PC-3 (cell line): Measurements from ENCODE around the gene KLF4. TPM values are rescaled to one million over a fixed set of nuclear protein-coding genes. Genes with fewer than 3 reads are reported as not detected.

ENCODE experiments used
- ATAC-seq: fragments of 200-7000 bp; cut with Tn5 transposase; 2 replicates; pipeline ENCODE4 v1.9.1; 2020; ENCODE audit warnings: mild to moderate bottlenecking, moderate library complexity
- BruUV-seq: library from RNA; stranded (reverse); fragments of 400-500 nt; replicated peaks from 2 replicates; lab custom pipeline; 2021; lab: Mats Ljungman, UMichigan
- CTCF ChIA-PET: fragments of 300-600 bp; sonication (Branson Sonifier 250); formaldehyde crosslinking; loops from one replicate; lab custom pipeline; 2022; ENCODE audit warnings: antibody characterized with exemption; lab: Charles Lee
- POLR2A ChIA-PET: fragments of 300-600 bp; sonication (Branson Sonifier 250); formaldehyde crosslinking; loops from one replicate; lab custom pipeline; 2022; ENCODE audit warnings: antibody characterized with exemption; ENCODE audit not compliant: unreplicated experiment; lab: Charles Lee
- DNase-seq: peaks from one replicate; pipeline ENCODE4 v3.0.0-alpha.2; 2015
- H2AFZ ChIP-seq: fragments of 300-600 bp; sonication (generic); 2 replicates; pipeline ENCODE4 v1.6.0; 2016; ENCODE audit warnings: antibody characterized with exemption, low read length
- H3F3A ChIP-seq: fragments of 300-600 bp; sonication (generic); one replicate; pipeline ENCODE4 v1.6.0; 2017; ENCODE audit warnings: antibody characterized with exemption, low read length, control low read depth, mild to moderate bottlenecking; ENCODE audit not compliant: unreplicated experiment
- H3K27ac ChIP-seq: fragments of 300-600 bp; sonication (generic); 2 replicates; pipeline ENCODE4 v1.5.1; 2016; ENCODE audit warnings: mild to moderate bottlenecking, low read length
- H3K27me3 ChIP-seq: fragments of 300-600 bp; sonication (generic); 2 replicates; pipeline ENCODE4 v1.6.1; 2016; ENCODE audit warnings: low read length, mixed read lengths
- H3K36me3 ChIP-seq: fragments of 300-600 bp; sonication (generic); 2 replicates; pipeline ENCODE4 v1.6.1; 2016; ENCODE audit warnings: low read depth, mixed run types, low read length, mixed read lengths
- H3K4me1 ChIP-seq: fragments of 300-600 bp; sonication (generic); 2 replicates; pipeline ENCODE4 v1.5.1; 2016; ENCODE audit warnings: low read length; ENCODE audit not compliant: insufficient read depth
- H3K4me2 ChIP-seq: fragments of 300-600 bp; sonication (generic); 2 replicates; pipeline ENCODE4 v1.6.0; 2016; ENCODE audit warnings: low read length
- H3K4me3 ChIP-seq: fragments of 300-600 bp; sonication (generic); 2 replicates; pipeline ENCODE4 v1.5.1; 2016; ENCODE audit warnings: mild to moderate bottlenecking, low read length, mixed read lengths
- H3K79me2 ChIP-seq: fragments of 300-600 bp; sonication (generic); 2 replicates; pipeline ENCODE4 v1.6.1; 2017; ENCODE audit warnings: low read length, mixed read lengths
- H3K9ac ChIP-seq: fragments of 300-600 bp; sonication (generic); 2 replicates; pipeline ENCODE4 v1.6.0; 2016; ENCODE audit warnings: mild to moderate bottlenecking, low read length
- H3K9me2 ChIP-seq: fragments of 300-600 bp; sonication (generic); replicated peaks from 2 replicates; pipeline ENCODE4 v1.6.1; 2016; ENCODE audit warnings: mixed run types, low read length, mixed read lengths
- H3K9me3 ChIP-seq: fragments of 300-600 bp; sonication (generic); 2 replicates; pipeline ENCODE4 v1.6.1; 2016; ENCODE audit warnings: low read length, mixed read lengths
- H4K20me1 ChIP-seq: fragments of 300-600 bp; sonication (generic); 2 replicates; pipeline ENCODE4 v1.6.1; 2016; ENCODE audit warnings: low read length, mixed read lengths
- EZH2 ChIP-seq: fragments of 300-600 bp; sonication (generic); IDR thresholded peaks from one replicate; pipeline ENCODE4 v1.6.1; 2017; ENCODE audit warnings: antibody characterized with exemption, mild to moderate bottlenecking, low read length; ENCODE audit not compliant: unreplicated experiment
- EZH2phosphoT487 ChIP-seq: fragments of 300-600 bp; sonication (generic); IDR thresholded peaks from 2 replicates; pipeline ENCODE4 v1.6.1; 2018; ENCODE audit warnings: mild to moderate bottlenecking, antibody characterized with exemption, low read length, borderline replicate concordance
- intact Hi-C: fragments of 100-400 bp; cut with micrococcal nuclease; formaldehyde crosslinking; loops from 2 replicates; pipeline ENCODE4 v1.9.0; 2023
- total RNA-seq: library from RNA; depleted of rRNA; stranded (reverse); fragments of >200 nt; gene quantifications from 2 replicates; pipeline ENCODE4 v1.2.3, GENCODE V29; 2014
- TF ChIP-seq, protein P1 (sequence below): fragments of 300-600 bp; sonication (generic); conservative IDR thresholded peaks from 2 replicates; pipeline ENCODE4 v1.5.1; 2017; ENCODE audit warnings: antibody characterized with exemption, low read depth, mild to moderate bottlenecking, low read length

Gene KLF4
- total RNA-seq, 1 experiment from 2014 or later: 55.1 TPM

DNA sequence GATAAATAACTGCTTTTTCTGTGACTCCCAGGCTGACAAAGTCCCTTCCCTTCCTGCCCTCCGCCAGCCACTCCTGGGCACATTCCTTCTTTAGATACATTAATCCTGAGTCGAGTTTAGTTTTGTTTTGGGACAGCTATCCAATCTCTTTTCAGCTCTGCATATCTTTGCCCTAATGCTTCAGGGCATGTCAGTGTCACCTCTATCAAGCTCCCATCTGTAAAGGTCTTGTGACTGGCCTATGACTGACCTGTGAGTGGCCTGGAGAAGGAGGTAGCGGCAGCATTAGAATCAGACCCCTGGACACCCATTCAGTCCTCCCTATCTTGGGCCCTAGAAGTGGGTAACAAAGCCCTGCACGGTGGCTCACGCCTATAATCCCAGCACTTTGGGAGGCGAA lies 34.0 kb upstream of the KLF4 start:
- POLR2A ChIA-PET: no interaction called here
- Histone ChIP-seq H3K36me3 (no peaks in the 10 kb centered on the region), H2AFZ (no peak overlapping the region), H3K4me3 (no peak overlapping the region), H3K79me2 (no peaks in the 10 kb centered on the region), H3K9me3 (no peaks in the 10 kb centered on the region), H3K9ac (no peak overlapping the region), H3K9me2 (no peaks in the 10 kb centered on the region), H3K27me3 (no peaks in the 10 kb centered on the region), H3K4me2 (no peak overlapping the region), H4K20me1 (no peaks in the 10 kb centered on the region), H3F3A (no peaks in the 10 kb centered on the region), H3K4me1 (no peaks in the 10 kb centered on the region), H3K27ac (no peak overlapping the region)
- CTCF ChIA-PET: no interaction called here
- intact Hi-C loops: no loop called here
- TF ChIP-seq EZH2phosphoT487: no peak
- TF ChIP-seq, protein P1, sequence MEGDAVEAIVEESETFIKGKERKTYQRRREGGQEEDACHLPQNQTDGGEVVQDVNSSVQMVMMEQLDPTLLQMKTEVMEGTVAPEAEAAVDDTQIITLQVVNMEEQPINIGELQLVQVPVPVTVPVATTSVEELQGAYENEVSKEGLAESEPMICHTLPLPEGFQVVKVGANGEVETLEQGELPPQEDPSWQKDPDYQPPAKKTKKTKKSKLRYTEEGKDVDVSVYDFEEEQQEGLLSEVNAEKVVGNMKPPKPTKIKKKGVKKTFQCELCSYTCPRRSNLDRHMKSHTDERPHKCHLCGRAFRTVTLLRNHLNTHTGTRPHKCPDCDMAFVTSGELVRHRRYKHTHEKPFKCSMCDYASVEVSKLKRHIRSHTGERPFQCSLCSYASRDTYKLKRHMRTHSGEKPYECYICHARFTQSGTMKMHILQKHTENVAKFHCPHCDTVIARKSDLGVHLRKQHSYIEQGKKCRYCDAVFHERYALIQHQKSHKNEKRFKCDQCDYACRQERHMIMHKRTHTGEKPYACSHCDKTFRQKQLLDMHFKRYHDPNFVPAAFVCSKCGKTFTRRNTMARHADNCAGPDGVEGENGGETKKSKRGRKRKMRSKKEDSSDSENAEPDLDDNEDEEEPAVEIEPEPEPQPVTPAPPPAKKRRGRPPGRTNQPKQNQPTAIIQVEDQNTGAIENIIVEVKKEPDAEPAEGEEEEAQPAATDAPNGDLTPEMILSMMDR: no peak
- TF ChIP-seq EZH2: no peak
- ATAC-seq: no peak
- BruUV-seq: no TSS peak
- DNase-seq: no peak

- H3F3A ChIP-seq: no peaks in the 10 kb centered on the region
- H2AFZ ChIP-seq: no peak overlapping the region
- DNase-seq (no peak), ATAC-seq (no peak)
- no peaks in the 10 kb centered on the region for H3K27me3 ChIP-seq
- H3K4me3 ChIP-seq: no peak overlapping the region
- POLR2A ChIA-PET: no interaction called here
- no TSS peak for BruUV-seq
- no peaks in the 10 kb centered on the region for H4K20me1 ChIP-seq
- H3K9ac ChIP-seq: no peak overlapping the region
- CTCF ChIA-PET: no interaction called here
- no peaks in the 10 kb centered on the region for H3K9me2 ChIP-seq
- H3K4me1 ChIP-seq: peaks cover 7% of the 10 kb centered on the region; the same call in 1 of the 2 replicates
- no peaks in the 10 kb centered on the region for H3K79me2 ChIP-seq
- H3K27ac ChIP-seq: no peak overlapping the region
- TF ChIP-seq EZH2phosphoT487: no peak
- TF ChIP-seq, protein P1: no peak
- no peak for TF ChIP-seq EZH2
- H3K4me2 ChIP-seq: no peak overlapping the region
- intact Hi-C loops: no loop called here
- H3K36me3 ChIP-seq: no peaks in the 10 kb centered on the region
- no peaks in the 10 kb centered on the region for H3K9me3 ChIP-seq
Observed at GRCh38 chr9:107520186-107520585, 30.6 kb upstream of the KLF4 start.

GRCh38 chr9:107518037-107518807 lies 28.7 kb upstream of the KLF4 start:
- ChIA-PET CTCF (no interaction called here), POLR2A (no interaction called here)
- Histone ChIP-seq H3K4me1 (peaks cover 7% of the 10 kb centered on the region; the same call in 1 of the 2 replicates), H3K9me2 (no peaks in the 10 kb centered on the region), H3K4me3 (no peak overlapping the region), H3K4me2 (no peak overlapping the region), H3K9ac (no peak overlapping the region), H3K27me3 (no peaks in the 10 kb centered on the region), H2AFZ (no peak overlapping the region), H4K20me1 (no peaks in the 10 kb centered on the region), H3K36me3 (no peaks in the 10 kb centered on the region), H3K9me3 (no peaks in the 10 kb centered on the region), H3F3A (no peaks in the 10 kb centered on the region), H3K27ac (peak overlapping the region; percentile 24; the same call in 1 of the 2 replicates), H3K79me2 (no peaks in the 10 kb centered on the region)
- intact Hi-C loops: no loop called here
- BruUV-seq: no TSS peak
- TF ChIP-seq, protein P1: no peak
- TF ChIP-seq EZH2: no peak
- no peak for TF ChIP-seq EZH2phosphoT487
- DNase-seq (no peak), ATAC-seq (no peak)
